ENCODE results near the gene DOCK9.

DOCK9 gene

DNA sequence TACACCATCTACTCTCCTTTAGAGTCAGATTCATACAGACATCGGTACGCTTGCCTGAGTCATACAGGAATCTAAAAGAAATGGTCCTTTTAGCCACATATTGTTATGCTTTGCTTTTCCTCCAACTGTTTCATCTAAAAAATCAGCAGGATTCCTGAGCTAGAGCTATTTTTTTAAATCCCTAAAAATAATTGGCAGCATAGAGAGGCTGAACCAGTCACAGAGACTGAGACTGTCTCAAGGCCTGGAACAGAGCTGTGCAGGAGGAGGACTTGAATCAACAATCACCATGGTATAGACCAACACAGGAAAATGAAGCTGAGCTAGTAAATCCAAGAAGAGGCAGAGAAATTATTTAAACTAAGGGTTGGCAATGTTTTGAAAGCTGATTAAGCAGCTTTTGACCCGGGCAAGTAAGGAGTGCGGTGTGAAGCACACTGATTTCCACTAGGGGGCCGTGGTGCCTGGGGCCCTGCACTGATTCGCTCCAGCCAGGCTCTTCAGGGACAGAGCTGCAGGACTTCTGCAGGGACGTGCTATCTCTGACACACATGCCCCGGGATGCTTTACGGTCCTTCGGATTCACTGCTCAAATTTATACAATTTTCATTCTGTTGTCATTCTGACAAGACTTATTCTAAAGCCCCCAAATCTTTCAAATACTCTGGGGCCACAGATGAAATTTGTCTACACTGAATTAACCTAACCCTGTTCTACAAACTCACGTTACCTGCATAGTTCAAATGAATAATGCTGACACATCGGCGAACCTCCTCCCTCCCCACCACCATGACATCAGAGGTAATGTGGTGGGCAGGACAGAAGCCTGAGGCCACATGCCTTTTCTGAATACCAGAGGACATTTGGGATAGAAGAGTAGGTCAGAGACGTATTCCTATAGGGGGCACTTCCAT, 137.8 kb downstream of the DOCK9 start:
- H3K9ac ChIP-seq (ENCODE audit: low read depth in 1 of 2, low read length in 2 of 2): no peak overlapping the region
- no peaks in the 10 kb centered on the region for H3K27me3 ChIP-seq (ENCODE audit: control insufficient read depth in 2 of 2, insufficient read depth in 2 of 2, low read length in 2 of 2)
- no peaks in the 10 kb centered on the region for H3K9me3 ChIP-seq (ENCODE audit: control insufficient read depth in 2 of 2, low read length in 2 of 2)
- no peaks in the 10 kb centered on the region for H3K4me1 ChIP-seq (ENCODE audit: control insufficient read depth in 2 of 2, insufficient read depth in 2 of 2, low read length in 2 of 2)
- H3K27ac ChIP-seq (ENCODE audit: low read depth in 2 of 2, low read length in 2 of 2): no peak overlapping the region
- H3K4me3 ChIP-seq (ENCODE audit: low read length in 2 of 2): no peak overlapping the region
- H3K36me3 ChIP-seq (ENCODE audit: control insufficient read depth in 2 of 2, insufficient read depth in 2 of 2, low read length in 2 of 2): peaks cover 2 to 4% of the 10 kb centered on the region in 2 donors

- no peak overlapping the region for H3K27ac ChIP-seq (ENCODE audit: low read depth in 2 of 2, low read length in 2 of 2)
- H3K4me3 ChIP-seq (ENCODE audit: low read length in 2 of 2): no peak overlapping the region
- no peaks in the 10 kb centered on the region for H3K27me3 ChIP-seq (ENCODE audit: control insufficient read depth in 2 of 2, insufficient read depth in 2 of 2, low read length in 2 of 2)
- no peak overlapping the region for H3K9ac ChIP-seq (ENCODE audit: low read depth in 1 of 2, low read length in 2 of 2)
- no peaks in the 10 kb centered on the region for H3K9me3 ChIP-seq (ENCODE audit: control insufficient read depth in 2 of 2, low read length in 2 of 2)
- peaks cover 2 to 4% of the 10 kb centered on the region in 2 donors for H3K36me3 ChIP-seq (ENCODE audit: control insufficient read depth in 2 of 2, insufficient read depth in 2 of 2, low read length in 2 of 2)
- H3K4me1 ChIP-seq (ENCODE audit: control insufficient read depth in 2 of 2, insufficient read depth in 2 of 2, low read length in 2 of 2): no peaks in the 10 kb centered on the region
These were observed 139.1 kb downstream of the DOCK9 start for GRCh38 chr13:98838776-98839175.

GRCh38 chr13:98837896-98838295, 140.0 kb downstream of the DOCK9 start:
- Histone ChIP-seq H3K27me3 (ENCODE audit: control insufficient read depth in 2 of 2, insufficient read depth in 2 of 2, low read length in 2 of 2) (no peaks in the 10 kb centered on the region), H3K9me3 (ENCODE audit: control insufficient read depth in 2 of 2, low read length in 2 of 2) (no peaks in the 10 kb centered on the region), H3K36me3 (ENCODE audit: control insufficient read depth in 2 of 2, insufficient read depth in 2 of 2, low read length in 2 of 2) (peaks cover 2 to 4% of the 10 kb centered on the region in 2 donors), H3K27ac (ENCODE audit: low read depth in 2 of 2, low read length in 2 of 2) (no peak overlapping the region), H3K9ac (ENCODE audit: low read depth in 1 of 2, low read length in 2 of 2) (no peak overlapping the region), H3K4me1 (ENCODE audit: control insufficient read depth in 2 of 2, insufficient read depth in 2 of 2, low read length in 2 of 2) (no peaks in the 10 kb centered on the region), H3K4me3 (ENCODE audit: low read length in 2 of 2) (no peak overlapping the region)

DNA sequence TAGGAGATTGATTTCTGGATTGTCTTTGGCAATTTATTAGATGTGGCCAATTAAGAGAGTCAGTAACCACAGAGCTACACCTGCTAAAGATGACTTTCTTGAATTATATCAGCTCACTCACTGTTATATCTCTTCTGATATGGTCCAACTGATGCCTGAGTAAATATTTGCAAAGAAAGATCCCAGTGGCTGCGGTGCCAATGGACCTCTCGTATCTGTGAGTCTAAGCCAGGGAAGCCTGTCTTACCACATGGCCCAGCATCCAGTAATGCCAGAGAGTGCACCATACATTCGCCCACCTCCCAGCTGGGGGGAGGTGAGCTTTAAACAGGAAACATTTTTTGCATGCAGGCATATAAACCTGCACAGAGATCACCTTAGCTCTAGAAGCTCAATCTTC, 142.7 kb downstream of the DOCK9 start:
- Histone ChIP-seq H3K4me3 (ENCODE audit: low read length in 2 of 2) (no peak overlapping the region), H3K9ac (ENCODE audit: low read depth in 1 of 2, low read length in 2 of 2) (no peak overlapping the region), H3K9me3 (ENCODE audit: control insufficient read depth in 2 of 2, low read length in 2 of 2) (no peaks in the 10 kb centered on the region), H3K36me3 (ENCODE audit: control insufficient read depth in 2 of 2, insufficient read depth in 2 of 2, low read length in 2 of 2) (peaks cover 2 to 9% of the 10 kb centered on the region in 2 donors), H3K4me1 (ENCODE audit: control insufficient read depth in 2 of 2, insufficient read depth in 2 of 2, low read length in 2 of 2) (no peaks in the 10 kb centered on the region), H3K27ac (ENCODE audit: low read depth in 2 of 2, low read length in 2 of 2) (no peak overlapping the region), H3K27me3 (ENCODE audit: control insufficient read depth in 2 of 2, insufficient read depth in 2 of 2, low read length in 2 of 2) (no peaks in the 10 kb centered on the region)

GRCh38 chr13:98834254-98834960, 143.5 kb downstream of the DOCK9 start:
- no peaks in the 10 kb centered on the region for H3K27me3 ChIP-seq (ENCODE audit: control insufficient read depth in 2 of 2, insufficient read depth in 2 of 2, low read length in 2 of 2)
- H3K4me1 ChIP-seq (ENCODE audit: control insufficient read depth in 2 of 2, insufficient read depth in 2 of 2, low read length in 2 of 2): no peaks in the 10 kb centered on the region
- no peaks in the 10 kb centered on the region for H3K9me3 ChIP-seq (ENCODE audit: control insufficient read depth in 2 of 2, low read length in 2 of 2)
- H3K36me3 ChIP-seq (ENCODE audit: control insufficient read depth in 2 of 2, insufficient read depth in 2 of 2, low read length in 2 of 2): peaks cover 3 to 9% of the 10 kb centered on the region in 2 donors
- H3K9ac ChIP-seq (ENCODE audit: low read depth in 1 of 2, low read length in 2 of 2): no peak overlapping the region
- no peak overlapping the region for H3K27ac ChIP-seq (ENCODE audit: low read depth in 2 of 2, low read length in 2 of 2)
- H3K4me3 ChIP-seq (ENCODE audit: low read length in 2 of 2): no peak overlapping the region

DNA sequence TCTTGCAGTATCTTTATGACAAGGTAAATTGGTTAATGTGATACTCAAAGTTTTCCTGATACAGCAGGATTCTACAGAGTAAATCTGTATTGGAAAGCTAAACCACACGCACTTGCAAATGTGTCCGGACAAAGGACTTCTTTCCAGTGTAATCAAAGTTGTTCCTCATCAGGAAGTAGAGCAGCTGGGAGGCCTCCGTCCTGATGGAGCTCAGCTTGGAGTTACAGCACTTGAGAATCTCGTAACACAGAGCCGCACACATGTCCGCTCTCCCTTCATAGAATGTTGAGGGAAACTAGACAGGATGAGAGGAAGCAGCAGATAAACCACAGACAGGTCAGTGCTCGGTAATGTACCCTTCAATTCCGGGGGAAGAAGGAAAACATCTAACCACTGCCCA, 146.6 kb downstream of the DOCK9 start:
- H3K9me3 ChIP-seq (ENCODE audit: control insufficient read depth in 2 of 2, low read length in 2 of 2): no peaks in the 10 kb centered on the region
- peaks cover 7 to 16% of the 10 kb centered on the region in 2 donors for H3K36me3 ChIP-seq (ENCODE audit: control insufficient read depth in 2 of 2, insufficient read depth in 2 of 2, low read length in 2 of 2)
- no peak overlapping the region for H3K4me3 ChIP-seq (ENCODE audit: low read length in 2 of 2)
- H3K27ac ChIP-seq (ENCODE audit: low read depth in 2 of 2, low read length in 2 of 2): no peak overlapping the region
- no peaks in the 10 kb centered on the region for H3K27me3 ChIP-seq (ENCODE audit: control insufficient read depth in 2 of 2, insufficient read depth in 2 of 2, low read length in 2 of 2)
- no peaks in the 10 kb centered on the region for H3K4me1 ChIP-seq (ENCODE audit: control insufficient read depth in 2 of 2, insufficient read depth in 2 of 2, low read length in 2 of 2)
- no peak overlapping the region for H3K9ac ChIP-seq (ENCODE audit: low read depth in 1 of 2, low read length in 2 of 2)

- Histone ChIP-seq H3K4me1 (ENCODE audit: control insufficient read depth in 2 of 2, insufficient read depth in 2 of 2, low read length in 2 of 2) (no peaks in the 10 kb centered on the region), H3K9ac (ENCODE audit: low read depth in 1 of 2, low read length in 2 of 2) (no peak overlapping the region), H3K27ac (ENCODE audit: low read depth in 2 of 2, low read length in 2 of 2) (no peak overlapping the region), H3K36me3 (ENCODE audit: control insufficient read depth in 2 of 2, insufficient read depth in 2 of 2, low read length in 2 of 2) (peaks cover 7 to 17% of the 10 kb centered on the region in 2 donors), H3K4me3 (ENCODE audit: low read length in 2 of 2) (no peak overlapping the region), H3K27me3 (ENCODE audit: control insufficient read depth in 2 of 2, insufficient read depth in 2 of 2, low read length in 2 of 2) (no peaks in the 10 kb centered on the region), H3K9me3 (ENCODE audit: control insufficient read depth in 2 of 2, low read length in 2 of 2) (no peaks in the 10 kb centered on the region)
These were observed 148.3 kb downstream of the DOCK9 start for GRCh38 chr13:98829541-98829940.

DNA sequence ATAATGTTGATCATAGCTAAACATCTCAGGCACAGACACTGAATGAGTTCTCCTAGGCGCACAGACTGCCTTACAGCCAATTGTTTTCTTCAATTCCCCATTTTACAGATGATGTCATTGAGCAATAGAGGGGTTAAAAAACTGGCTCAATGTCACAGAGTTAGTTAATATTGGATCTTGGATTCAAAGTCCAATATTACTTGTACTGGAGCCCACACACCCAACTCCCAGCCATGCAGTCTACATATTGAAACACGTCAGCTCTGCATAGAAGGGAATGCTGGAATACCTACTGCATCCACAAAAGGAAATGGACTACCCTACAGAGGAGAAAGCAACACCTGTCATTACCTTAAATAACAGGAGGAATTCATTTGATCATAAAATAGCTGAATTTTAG, 149.2 kb downstream of the DOCK9 start:
- H3K36me3 ChIP-seq (ENCODE audit: control insufficient read depth in 2 of 2, insufficient read depth in 2 of 2, low read length in 2 of 2): peaks cover 13 to 19% of the 10 kb centered on the region in 2 donors
- H3K9me3 ChIP-seq (ENCODE audit: control insufficient read depth in 2 of 2, low read length in 2 of 2): no peaks in the 10 kb centered on the region
- no peaks in the 10 kb centered on the region for H3K27me3 ChIP-seq (ENCODE audit: control insufficient read depth in 2 of 2, insufficient read depth in 2 of 2, low read length in 2 of 2)
- no peak overlapping the region for H3K9ac ChIP-seq (ENCODE audit: low read depth in 1 of 2, low read length in 2 of 2)
- H3K4me1 ChIP-seq (ENCODE audit: control insufficient read depth in 2 of 2, insufficient read depth in 2 of 2, low read length in 2 of 2): no peaks in the 10 kb centered on the region
- H3K27ac ChIP-seq (ENCODE audit: low read depth in 2 of 2, low read length in 2 of 2): no peak overlapping the region
- no peak overlapping the region for H3K4me3 ChIP-seq (ENCODE audit: low read length in 2 of 2)

DNA sequence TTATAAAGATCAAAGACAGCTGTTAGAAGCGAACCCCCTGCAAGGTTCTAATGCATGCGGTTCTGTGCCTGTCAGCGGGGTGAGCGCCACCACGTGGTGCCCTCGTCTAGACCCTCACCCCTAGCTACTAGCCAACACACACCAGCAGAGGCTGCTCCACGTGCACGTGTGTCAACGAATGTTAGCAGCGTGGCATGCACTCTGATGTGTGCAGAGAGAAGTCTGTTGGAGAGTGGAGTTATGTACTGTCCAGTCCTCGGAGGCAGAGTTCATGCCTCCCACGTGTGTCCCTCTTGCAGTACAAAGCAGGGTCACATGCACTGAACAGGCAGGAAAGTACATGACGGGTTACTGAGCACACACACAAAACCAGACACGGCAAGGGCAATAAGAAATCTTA, 150.4 kb downstream of the DOCK9 start:
- H3K4me3 ChIP-seq (ENCODE audit: low read length in 2 of 2): no peak overlapping the region
- H3K27me3 ChIP-seq (ENCODE audit: control insufficient read depth in 2 of 2, insufficient read depth in 2 of 2, low read length in 2 of 2): no peaks in the 10 kb centered on the region
- no peak overlapping the region for H3K9ac ChIP-seq (ENCODE audit: low read depth in 1 of 2, low read length in 2 of 2)
- no peaks in the 10 kb centered on the region for H3K9me3 ChIP-seq (ENCODE audit: control insufficient read depth in 2 of 2, low read length in 2 of 2)
- H3K4me1 ChIP-seq (ENCODE audit: control insufficient read depth in 2 of 2, insufficient read depth in 2 of 2, low read length in 2 of 2): peaks cover under 1 to 1% of the 10 kb centered on the region in 2 donors
- H3K27ac ChIP-seq (ENCODE audit: low read depth in 2 of 2, low read length in 2 of 2): no peak overlapping the region
- peaks cover 13 to 25% of the 10 kb centered on the region in 2 donors for H3K36me3 ChIP-seq (ENCODE audit: control insufficient read depth in 2 of 2, insufficient read depth in 2 of 2, low read length in 2 of 2)

- no peak overlapping the region for H3K27ac ChIP-seq (ENCODE audit: low read depth in 2 of 2, low read length in 2 of 2)
- peaks cover 6 to 14% of the 10 kb centered on the region in 2 donors for H3K4me1 ChIP-seq (ENCODE audit: control insufficient read depth in 2 of 2, insufficient read depth in 2 of 2, low read length in 2 of 2)
These were observed 151.7 kb downstream of the DOCK9 start for GRCh38 chr13:98826146-98826545.

More at GRCh38 chr13:98826146-98826545, 151.7 kb downstream of the DOCK9 start:
- no peaks in the 10 kb centered on the region for H3K9me3 ChIP-seq (ENCODE audit: control insufficient read depth in 2 of 2, low read length in 2 of 2)
- peaks cover 11 to 25% of the 10 kb centered on the region in 2 donors for H3K36me3 ChIP-seq (ENCODE audit: control insufficient read depth in 2 of 2, insufficient read depth in 2 of 2, low read length in 2 of 2)
- H3K9ac ChIP-seq (ENCODE audit: low read depth in 1 of 2, low read length in 2 of 2): no peak overlapping the region
- H3K27me3 ChIP-seq (ENCODE audit: control insufficient read depth in 2 of 2, insufficient read depth in 2 of 2, low read length in 2 of 2): no peaks in the 10 kb centered on the region
- H3K4me3 ChIP-seq (ENCODE audit: low read length in 2 of 2): no peak overlapping the region
